IPS-18c (cell line): Measurements from ENCODE around the gene F13B.
"Not testable (repeated sequence)": the region's sequence is repeated elsewhere in the genome, so short reads cannot be mapped to it uniquely, and the experiment has no call there.

Source experiments
- H3K4me3 ChIP-seq: 2 replicates; pipeline ENCODE4 v1.7.0; 2013; ENCODE audit warnings: low read depth, mild to moderate bottlenecking, low read length, moderate library complexity; ENCODE audit not compliant: insufficient read depth
- H3K9me3 ChIP-seq: one replicate; pipeline ENCODE4 v1.6.1; 2013; ENCODE audit warnings: mild to moderate bottlenecking, low read length, moderate library complexity; ENCODE audit not compliant: control insufficient read depth, insufficient read depth

The F13B gene

DNA sequence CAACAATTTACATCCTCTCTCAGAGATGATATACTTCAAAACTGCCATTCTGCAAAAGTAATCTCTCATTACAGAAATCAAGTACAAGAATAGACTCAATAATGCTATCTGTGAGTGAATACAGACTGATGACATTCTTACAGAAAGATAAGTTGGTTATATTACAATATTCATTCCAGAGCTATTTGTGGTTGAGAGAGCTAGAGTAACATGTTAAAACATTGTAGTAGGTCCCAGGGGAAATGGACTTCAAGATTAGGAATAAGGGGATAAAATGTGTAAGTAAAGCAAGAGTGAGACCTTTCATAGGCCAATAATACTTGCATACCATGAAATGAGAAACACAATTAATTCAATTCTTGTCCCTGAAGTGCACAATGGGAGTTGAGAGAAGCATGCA is 1.5 kb downstream of the F13B start:
- Histone ChIP-seq H3K4me3 (no peak overlapping the region), H3K9me3 (no peaks in the 10 kb centered on the region)

DNA sequence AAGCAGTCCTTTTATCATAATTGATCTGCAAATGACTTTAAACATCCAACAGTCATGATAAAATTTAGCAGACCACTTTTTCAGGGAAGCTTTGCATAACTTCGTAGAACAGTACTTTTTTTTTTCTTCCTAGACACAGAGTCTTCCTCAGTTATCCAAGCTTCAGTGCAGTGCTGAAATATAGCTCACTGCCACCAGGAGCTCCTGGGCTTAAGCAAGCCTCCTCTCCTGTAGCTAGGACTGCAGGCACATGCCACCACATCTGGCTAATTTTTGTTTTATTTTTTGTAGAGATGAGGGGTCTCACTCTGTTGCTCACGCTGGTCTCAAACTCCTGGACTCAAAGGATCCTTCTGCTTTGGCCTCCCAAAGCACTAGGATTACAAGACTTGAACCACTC is 3.8 kb downstream of the F13B start:
- Histone ChIP-seq H3K4me3 (no peak overlapping the region), H3K9me3 (no peaks in the 10 kb centered on the region)

DNA sequence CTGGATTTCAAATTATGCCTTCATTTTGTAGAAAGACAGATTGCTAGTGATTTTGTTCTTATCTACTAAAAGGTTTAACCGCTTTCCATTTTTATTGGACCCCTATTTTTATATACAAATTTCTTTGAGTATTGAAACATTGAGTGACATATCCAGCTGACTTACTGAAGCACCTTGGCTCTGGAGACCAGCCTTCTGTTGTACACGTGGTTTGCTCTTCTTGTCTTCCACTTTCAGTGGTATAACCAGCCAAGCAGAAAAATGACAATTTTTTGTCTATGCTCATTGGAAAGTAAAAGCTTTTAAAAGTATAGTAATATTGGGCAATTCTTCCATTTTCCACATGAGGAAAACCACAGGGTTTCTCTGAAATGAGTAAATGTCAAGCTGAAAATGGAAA is 4.4 kb downstream of the F13B start:
- Histone ChIP-seq H3K9me3 (no peaks in the 10 kb centered on the region), H3K4me3 (no peak overlapping the region)

DNA sequence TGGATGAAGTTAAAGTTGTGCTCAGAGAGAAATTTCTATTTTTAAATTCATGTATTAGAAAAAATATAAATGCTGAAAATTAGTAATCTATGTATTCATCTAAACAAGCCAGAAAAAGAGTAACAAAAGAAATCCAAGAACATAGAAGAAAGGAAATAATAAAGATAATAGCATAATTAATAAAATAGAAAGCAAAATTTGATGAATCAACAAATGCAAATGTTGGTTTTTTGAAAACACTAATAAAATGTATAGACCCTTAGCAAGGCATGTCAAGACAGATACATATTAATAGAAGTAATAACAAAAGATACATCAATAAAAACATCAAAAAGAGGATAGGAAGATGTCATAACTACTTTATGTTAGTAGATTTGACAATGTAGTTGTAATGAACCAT is 18.0 kb downstream of the F13B start:
- Histone ChIP-seq H3K4me3 (no peak overlapping the region), H3K9me3 (no peaks in the 10 kb centered on the region)

DNA sequence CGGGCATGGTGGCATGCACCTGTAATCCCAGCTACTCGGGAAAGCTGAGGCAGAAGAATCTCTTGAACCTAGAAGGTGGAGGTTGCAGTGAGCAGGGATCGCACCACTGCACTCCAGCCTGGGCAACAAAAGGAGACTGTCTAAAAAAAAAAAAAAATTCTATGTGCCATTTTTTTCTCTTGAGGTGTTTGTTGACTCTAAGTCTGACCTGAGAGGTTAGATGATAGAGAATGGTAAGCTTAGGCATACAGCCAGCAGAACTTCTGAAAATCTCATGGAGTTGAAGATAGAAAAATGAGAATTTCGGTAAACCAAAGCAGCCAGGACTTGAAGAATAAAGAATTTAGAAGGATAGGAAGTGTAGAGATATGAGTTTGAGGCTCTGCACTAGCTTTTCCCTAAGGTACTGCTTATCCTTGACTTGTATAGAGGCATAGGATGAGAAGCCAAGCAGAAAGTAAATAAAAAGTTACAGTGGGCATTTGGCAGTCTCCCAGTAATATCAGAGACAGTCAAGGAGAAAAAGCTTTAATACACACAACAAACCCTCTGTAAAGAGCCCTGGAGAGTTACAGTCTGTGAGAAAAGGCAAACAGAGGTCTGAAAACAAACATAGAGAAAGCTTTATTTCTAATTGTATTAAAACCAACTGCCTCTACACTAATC is 24.3 kb downstream of the F13B start:
- no peaks in the 10 kb centered on the region for H3K9me3 ChIP-seq

DNA sequence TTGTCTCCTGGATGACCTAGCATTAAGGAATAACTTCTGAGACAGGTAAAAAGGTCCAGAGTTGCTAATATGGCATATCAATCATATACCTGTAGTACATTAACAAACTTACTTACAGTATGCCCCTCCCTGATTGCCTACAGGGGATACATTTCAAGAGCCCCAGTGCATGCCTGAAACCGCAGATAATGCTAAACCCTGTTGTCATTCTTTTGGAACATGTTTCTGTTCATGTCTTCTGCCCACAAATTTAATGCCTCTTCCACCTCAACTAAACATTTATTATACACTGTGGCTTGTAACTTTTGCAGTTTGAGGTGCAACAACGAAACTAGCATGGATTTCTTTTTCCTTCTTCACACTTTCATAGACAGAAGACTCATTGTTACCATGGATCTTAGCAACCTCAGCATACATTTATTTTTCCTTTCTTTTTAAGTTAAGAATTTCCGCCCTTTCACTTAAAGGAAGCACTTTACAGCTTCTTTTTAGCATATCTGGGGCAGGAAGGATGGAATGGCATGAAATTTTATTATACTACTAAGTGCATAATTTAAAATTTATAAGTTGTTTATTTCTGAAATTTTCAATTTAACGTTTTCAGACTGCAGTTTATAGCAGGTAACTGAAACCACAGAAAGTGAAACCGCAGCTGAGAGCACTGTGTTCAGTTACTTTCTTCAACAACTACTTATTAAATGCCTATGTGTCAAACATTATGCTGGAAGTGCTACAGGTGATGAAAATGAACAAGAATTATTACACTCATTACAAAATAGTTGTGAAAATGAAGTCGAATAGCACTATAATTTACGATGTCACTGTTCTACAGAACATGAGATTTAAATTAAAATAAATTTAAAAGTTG is 25.3 kb downstream of the F13B start:
- H3K4me3 ChIP-seq = no peak overlapping the region

More for the DNA sequence above, 24.3 kb downstream of the F13B start:
- H3K4me3 ChIP-seq = no peak overlapping the region

DNA sequence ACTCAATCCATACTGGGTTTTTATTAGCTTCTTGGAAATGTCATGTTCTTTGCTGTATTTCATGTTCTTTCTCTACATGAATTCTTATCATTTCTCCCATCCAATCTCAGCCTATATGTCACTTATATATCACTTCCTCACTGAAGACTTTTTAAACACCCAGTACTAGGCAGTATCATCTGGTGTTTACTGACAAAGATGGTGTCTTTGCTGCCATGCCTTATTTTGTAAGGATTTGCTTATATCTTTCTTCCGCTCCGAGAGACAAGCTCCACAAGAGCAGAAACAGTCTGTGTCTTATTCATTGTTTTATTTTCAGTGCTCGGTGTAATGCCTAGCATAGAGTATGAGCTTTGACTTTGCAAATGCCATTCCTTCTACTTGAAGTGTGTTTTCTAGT is 30.2 kb downstream of the F13B start:
- no peak overlapping the region for H3K4me3 ChIP-seq

More for the DNA sequence above, 25.3 kb downstream of the F13B start:
- H3K9me3 ChIP-seq = no peaks in the 10 kb centered on the region

DNA sequence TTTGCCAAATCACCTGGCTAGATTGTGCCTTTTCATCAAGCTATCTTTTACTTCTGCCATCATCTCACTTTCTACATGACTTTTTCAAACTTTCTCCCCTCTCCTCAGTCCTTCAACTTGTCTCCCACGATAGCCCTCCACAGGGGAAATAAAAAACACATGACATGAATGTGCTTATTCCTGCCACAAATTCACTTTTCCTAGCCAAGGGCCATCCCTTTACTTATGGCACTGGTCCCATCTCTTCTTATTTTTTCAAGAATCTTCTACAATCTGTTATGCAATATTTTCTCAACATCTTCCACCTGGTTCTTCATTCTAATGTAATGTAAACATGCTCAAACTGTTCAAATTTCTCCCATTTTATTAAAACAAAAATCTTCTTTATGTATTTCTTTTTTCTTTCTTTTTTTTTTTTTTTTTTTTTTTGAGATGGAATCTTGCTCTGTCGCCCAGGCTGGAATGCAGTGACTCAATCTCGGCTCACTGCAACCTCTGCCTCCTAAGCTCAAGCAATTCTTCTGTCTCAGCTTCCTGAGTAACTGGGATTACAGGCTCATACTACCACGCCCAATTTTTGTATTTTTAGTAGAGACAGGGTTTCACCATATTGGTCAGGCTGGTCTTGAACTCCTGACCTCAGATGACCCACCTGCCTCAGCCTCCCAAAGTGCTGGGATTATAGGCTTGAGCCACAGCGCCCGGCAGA is 32.3 kb downstream of the F13B start:
- H3K4me3 ChIP-seq = not testable (repeated sequence)

More for the DNA sequence above, 30.2 kb downstream of the F13B start:
- no peaks in the 10 kb centered on the region for H3K9me3 ChIP-seq

DNA sequence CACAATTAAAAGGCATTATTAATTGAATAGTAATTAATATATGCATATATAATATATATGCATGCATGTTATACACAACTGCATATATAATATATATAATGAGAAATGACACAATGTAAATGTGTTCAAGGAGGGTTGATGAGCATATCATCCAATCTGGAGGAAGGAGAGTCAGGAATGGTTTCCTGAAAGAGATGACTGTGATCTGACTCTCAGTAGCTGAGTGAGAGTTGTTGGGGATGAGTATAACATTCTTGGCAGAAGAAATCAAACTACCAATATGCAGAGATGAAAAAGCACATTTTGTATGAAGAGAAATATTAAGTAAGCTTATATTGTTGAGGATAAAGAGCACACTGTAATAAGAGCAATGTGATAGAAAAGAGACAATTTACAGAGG is 37.3 kb downstream of the F13B start:
- Histone ChIP-seq H3K9me3 (no peaks in the 10 kb centered on the region), H3K4me3 (no peak overlapping the region)

More for the DNA sequence above, 32.3 kb downstream of the F13B start:
- not testable (repeated sequence) for H3K9me3 ChIP-seq

DNA sequence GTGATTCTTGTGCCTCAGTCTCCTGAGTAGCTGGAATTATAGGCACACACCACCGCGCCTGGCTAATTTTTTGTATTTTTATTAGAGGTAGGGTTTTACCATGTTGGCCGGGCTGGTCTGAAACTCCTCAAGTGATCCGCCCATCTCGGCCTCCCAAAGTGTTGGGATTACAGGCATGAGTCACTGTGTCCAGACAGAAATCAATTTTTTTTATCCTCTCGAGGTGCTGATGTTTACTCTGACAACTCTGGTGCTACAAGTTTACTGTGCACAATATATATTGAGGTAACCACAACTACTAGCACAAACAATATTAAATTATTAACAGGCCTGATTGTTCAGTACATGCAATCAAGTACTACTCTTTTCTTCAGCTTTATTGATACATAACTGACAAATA is 39.7 kb downstream of the F13B start:
- no peaks in the 10 kb centered on the region for H3K9me3 ChIP-seq
- no peak overlapping the region for H3K4me3 ChIP-seq

DNA sequence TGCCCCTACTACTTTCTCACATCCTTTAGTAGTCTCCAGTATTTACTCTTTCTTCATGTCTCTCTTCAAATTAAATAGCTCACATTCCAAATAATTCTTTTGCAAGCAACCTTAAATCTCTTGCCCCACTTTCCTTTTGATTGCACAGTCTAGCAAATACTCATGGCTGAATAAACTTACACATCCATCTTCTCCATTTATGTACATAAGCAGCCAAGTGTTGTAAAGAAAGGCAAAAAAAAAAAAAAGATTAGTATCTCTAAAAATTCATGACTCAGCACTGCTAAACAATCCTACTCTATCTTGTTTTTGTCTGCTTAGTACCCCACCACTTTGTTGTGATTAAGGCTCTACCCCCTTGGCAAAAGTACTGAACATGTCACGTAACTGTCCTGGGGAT is 42.6 kb downstream of the F13B start:
- H3K9me3 ChIP-seq = no peaks in the 10 kb centered on the region
- H3K4me3 ChIP-seq = no peak overlapping the region

DNA sequence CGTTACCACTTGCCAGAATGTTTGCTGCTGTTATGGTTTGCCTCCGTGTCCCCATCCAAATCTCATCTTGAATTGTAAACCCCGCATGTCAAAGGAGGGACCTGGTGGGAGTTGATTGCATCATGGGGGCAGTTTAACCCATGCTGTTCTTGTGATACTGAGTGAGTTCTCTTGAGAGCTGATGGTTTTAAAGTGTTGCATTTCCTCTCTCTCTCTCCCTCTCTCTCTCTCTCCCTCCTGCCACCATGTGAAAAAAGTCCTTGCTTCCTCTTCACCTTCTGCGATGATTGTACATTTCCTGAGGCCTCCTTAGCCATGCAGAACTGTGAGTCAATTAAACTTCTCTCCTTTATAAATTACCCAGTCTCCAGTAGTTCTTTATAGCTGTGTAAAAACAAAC is 45.3 kb downstream of the F13B start:
- no peak overlapping the region for H3K4me3 ChIP-seq
- no peaks in the 10 kb centered on the region for H3K9me3 ChIP-seq

DNA sequence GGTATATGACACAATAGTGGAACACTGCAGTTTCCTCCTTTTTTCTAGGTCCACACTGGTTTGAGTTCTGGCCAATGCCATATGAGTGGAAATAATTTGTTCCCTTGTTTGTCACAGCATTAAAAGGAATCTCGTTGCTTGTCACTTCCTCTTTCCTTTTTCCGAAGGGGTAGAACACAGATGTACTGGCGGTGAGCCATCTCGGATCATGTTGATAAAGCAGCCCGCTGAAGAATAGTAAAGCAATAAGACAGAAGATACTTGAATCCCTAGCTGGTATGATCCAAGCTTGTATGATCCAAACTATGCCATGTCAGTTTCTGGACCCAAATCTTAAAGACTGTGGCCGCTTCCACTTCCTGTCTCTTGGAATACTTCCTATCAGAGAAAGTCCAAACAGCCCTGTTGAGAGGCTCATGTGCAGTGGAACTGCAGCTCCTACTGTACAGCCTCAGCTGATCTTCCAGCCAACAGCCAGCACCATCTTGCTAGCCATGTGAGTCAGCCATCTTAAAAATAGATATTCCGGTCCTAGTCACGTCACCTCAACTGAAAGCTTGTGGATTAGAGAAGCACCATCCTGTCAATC is 49.4 kb downstream of the F13B start:
- no peaks in the 10 kb centered on the region for H3K9me3 ChIP-seq
- H3K4me3 ChIP-seq = no peak overlapping the region

DNA sequence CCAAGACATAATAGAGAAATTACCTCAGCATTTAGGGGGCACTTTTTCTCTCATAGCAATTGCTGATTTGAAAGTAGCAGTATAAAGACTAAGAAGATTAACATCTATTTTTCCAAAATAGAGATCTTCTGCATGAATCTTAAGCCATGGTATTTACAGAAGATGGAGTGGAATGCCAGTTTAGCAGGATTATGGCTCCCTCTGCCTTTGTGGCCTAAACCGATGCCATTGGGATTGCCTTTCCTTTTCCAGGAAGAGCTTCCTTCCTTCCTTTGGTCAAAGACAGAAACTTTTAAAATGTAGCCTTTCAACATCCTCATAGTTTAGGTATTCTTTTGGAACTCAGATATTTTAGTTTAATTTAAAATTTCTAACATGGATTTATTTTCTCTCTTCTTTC is 50.3 kb downstream of the F13B start:
- Histone ChIP-seq H3K9me3 (no peaks in the 10 kb centered on the region), H3K4me3 (no peak overlapping the region)

DNA sequence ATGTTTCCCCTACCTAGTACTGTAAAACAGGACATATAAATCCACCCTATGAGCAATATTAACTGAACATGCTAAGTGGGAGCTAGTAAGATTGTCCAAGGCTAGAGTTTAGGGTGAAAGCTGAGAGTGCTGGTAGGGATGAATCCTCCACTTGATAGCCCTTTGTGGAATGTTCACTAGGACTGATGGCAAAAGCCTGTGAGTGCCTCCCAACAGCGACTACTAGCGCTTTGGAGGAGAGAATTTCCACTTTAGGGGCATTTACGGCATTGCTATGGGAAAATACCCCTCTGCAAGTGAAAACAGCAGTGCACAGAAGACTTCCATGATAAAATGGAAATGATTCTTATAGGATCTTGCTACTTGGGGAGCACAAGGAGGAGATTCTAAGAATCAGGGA is 53.8 kb downstream of the F13B start:
- Histone ChIP-seq H3K9me3 (no peaks in the 10 kb centered on the region), H3K4me3 (no peak overlapping the region)

DNA sequence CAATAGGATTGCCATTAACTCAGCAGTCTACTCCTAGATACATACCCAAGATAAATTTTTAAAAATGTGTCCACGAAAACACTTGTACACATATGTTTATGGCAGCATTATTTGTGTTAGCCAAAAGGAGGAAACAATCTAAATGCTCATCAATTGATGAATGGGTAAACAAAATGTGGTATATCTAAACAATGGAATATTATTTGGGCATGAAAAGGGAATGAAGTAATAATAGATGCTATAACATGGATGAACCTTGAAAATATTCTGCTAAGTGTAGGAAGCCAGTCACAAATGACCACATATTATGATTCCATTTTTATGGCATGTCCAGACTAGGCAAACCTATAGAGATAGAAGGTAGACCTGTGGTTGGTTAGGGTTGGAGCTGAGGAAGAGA is 55.4 kb downstream of the F13B start:
- Histone ChIP-seq H3K9me3 (no peaks in the 10 kb centered on the region), H3K4me3 (no peak overlapping the region)

DNA sequence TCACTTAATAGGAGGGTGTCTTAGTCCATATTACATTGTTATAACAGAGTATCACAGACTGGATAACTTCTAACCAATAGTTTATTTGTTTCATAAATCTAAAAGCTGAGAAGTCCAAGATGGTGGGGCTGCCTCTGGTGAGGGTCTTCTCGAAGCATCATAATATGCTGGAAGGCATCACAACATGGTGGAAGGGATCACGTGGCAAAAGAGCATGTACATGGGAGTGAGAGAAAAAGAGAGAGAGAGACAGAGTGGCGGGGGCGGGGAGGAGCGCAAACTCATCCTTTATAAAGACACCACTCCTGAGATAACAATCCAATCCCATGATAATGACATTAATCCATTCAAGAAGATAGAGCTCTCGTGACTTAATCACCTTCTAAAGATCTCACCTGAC is 58.2 kb downstream of the F13B start:
- Histone ChIP-seq H3K9me3 (no peaks in the 10 kb centered on the region), H3K4me3 (no peak overlapping the region)

DNA sequence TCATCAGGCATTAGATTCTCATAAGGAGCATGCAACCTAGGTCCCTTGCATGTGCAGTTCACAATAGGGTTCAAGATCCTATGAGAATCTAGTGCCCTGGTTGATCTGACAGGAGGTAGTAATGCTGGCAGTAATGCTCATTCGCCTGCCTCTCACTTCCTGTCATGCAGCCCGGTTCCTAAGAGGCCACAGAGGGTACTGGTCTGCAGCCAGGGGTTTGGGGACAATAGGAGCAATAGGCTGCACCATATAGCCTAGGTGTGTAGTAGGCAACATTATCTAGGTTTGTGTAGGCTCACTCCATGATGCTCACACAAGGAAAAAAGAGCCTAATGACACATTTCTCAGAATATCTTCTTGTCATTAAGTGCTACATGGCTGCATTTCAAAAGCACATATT is 63.9 kb downstream of the F13B start:
- H3K9me3 ChIP-seq = no peaks in the 10 kb centered on the region
- H3K4me3 ChIP-seq = no peak overlapping the region
